ENCODE measurements around the gene SMC1A.

The SMC1A gene

DNA sequence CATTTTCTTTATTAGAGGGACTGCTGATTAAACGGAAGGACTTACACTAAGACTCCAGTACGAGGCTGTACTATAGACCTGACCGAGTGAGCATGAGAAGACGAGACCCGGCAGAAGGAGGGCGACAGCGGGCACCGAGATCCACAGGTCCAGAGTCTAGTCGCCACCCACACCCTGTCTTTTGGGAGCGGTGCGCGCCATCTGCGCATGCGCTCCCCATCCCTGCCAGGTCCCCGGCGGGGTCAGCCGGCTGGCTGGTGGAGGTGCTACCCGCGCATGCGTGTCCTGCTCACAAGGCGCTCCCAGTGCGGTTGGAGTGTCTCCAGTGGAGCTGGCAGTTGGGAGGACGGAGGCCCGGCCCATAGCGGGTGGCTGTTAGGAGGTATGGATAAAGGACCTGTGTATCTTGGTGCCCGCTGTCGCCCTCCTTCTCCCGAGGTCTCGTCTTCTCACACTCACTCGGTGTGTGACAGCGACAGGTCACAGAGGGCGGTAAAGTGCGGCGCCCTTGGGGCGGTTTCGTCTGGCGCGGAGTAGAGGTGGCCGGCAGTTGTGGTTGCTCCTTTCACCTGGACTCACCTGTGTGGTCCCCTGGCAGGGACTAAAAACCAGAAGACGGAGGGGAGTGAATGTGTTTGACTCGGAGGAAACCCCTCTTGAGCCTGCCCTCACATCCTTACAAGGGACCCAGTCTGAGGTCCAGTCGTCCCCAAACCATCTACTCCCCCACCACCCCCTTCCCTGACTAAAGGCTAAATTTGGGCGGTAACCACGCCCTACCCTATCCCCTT, 19.3 kb upstream of the SMC1A start:
- no peak for TF ChIP-seq ZFP3 (CRISPR knock-in tag; IDR thresholded peaks at IDR 0.05)
- TF ChIP-seq ISL1 (CRISPR knock-in tag; IDR thresholded peaks at IDR 0.05): no peak
- TF ChIP-seq, protein P1, sequence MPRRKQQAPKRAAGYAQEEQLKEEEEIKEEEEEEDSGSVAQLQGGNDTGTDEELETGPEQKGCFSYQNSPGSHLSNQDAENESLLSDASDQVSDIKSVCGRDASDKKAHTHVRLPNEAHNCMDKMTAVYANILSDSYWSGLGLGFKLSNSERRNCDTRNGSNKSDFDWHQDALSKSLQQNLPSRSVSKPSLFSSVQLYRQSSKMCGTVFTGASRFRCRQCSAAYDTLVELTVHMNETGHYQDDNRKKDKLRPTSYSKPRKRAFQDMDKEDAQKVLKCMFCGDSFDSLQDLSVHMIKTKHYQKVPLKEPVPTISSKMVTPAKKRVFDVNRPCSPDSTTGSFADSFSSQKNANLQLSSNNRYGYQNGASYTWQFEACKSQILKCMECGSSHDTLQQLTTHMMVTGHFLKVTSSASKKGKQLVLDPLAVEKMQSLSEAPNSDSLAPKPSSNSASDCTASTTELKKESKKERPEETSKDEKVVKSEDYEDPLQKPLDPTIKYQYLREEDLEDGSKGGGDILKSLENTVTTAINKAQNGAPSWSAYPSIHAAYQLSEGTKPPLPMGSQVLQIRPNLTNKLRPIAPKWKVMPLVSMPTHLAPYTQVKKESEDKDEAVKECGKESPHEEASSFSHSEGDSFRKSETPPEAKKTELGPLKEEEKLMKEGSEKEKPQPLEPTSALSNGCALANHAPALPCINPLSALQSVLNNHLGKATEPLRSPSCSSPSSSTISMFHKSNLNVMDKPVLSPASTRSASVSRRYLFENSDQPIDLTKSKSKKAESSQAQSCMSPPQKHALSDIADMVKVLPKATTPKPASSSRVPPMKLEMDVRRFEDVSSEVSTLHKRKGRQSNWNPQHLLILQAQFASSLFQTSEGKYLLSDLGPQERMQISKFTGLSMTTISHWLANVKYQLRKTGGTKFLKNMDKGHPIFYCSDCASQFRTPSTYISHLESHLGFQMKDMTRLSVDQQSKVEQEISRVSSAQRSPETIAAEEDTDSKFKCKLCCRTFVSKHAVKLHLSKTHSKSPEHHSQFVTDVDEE (CRISPR knock-in tag; IDR thresholded peaks at IDR 0.05): no peak
- no peak for TF ChIP-seq PPARA (CRISPR knock-in tag; IDR thresholded peaks at IDR 0.05; ENCODE audit: borderline replicate concordance)
- no peak for TF ChIP-seq ZFP30 (CRISPR knock-in tag; IDR thresholded peaks at IDR 0.05)
- ATAC-seq: peak; percentile 90

DNA sequence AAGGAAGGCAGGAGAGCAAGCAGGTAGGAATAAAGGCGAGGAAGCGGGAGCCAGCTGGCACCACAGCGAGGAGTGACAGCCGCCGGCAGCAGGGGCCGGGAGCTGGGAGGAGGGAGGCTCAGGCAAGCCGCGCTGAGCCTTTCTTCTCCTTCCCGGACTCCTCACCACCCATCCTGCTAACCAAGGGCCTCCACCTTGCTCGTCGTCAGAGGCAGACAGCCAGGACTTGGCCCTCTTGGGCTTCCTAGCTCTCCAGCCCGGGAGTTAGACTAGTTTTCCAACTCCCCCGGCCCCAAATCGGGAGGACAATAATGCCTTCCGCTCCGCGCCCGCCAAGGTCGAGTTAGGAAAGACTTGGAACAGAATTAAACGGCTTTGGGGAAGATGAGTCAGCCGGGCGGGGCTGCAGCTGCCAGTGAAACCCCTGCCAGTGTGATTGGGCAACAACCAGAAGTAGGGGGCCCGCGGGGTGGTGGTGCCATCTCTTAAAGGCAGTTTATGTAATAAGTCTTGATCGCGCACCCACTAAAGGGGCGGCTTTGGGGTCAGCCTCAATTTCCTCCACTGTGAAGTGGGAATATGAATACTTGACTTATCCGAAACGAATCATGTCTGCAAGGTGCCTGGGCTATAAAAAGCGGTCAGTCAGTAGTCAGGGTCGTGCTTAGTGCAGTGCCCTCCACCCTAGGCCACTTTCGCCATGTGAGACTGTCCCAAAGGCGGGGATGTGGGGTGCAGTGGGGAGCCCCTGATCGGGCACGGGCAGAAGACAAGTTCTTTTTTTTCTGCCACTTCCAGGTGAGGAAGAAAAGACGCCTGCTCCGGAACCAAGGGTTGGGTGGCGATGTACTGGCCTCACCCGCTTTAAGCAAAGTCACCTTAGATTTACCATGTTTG, 18.4 kb upstream of the SMC1A start:
- TF ChIP-seq ZNF70 (CRISPR knock-in tag; IDR thresholded peaks at IDR 0.05) (no peak), ARNTL (CRISPR knock-in tag; IDR thresholded peaks at IDR 0.05; ENCODE audit: borderline replicate concordance, low read depth) (no peak), TOX (CRISPR knock-in tag; IDR thresholded peaks at IDR 0.05; ENCODE audit: borderline replicate concordance) (no peak), ZFP3 (CRISPR knock-in tag; IDR thresholded peaks at IDR 0.05) (no peak)
- peak; percentile 26 for ATAC-seq

DNA sequence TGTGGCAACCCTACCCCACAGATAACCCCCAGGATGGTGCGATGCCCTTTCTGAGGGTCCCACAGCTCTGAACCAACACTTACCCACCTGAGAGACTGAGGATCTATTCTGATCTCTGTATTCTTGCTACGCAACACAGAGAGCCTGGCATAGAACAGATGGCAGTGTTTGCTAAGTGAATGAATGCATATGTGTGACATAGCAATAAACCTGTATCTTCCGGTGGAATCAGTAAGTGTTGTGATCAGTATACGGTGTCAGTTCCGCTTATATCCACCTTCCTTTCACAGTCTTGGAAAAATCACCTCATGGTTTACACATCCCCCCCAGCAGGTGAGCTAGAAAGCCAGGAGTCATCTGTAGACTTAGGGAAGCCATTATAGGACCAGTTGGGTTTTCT, 17.6 kb upstream of the SMC1A start:
- ATAC-seq: no peak

More for the DNA sequence above, 17.6 kb upstream of the SMC1A start:
- TF ChIP-seq TOX (CRISPR knock-in tag; IDR thresholded peaks at IDR 0.05; ENCODE audit: borderline replicate concordance) (no peak), ARNTL (CRISPR knock-in tag; IDR thresholded peaks at IDR 0.05; ENCODE audit: borderline replicate concordance, low read depth) (no peak), ESRRG (CRISPR knock-in tag; IDR thresholded peaks at IDR 0.05) (no peak), BACH2 (CRISPR knock-in tag; IDR thresholded peaks at IDR 0.05; ENCODE audit: borderline replicate concordance) (no peak), GLIS3 (CRISPR knock-in tag; IDR thresholded peaks at IDR 0.05) (no peak), PPARA (CRISPR knock-in tag; IDR thresholded peaks at IDR 0.05; ENCODE audit: borderline replicate concordance) (no peak), OSR1 (CRISPR knock-in tag; IDR thresholded peaks at IDR 0.05) (no peak), SNAI2 (CRISPR knock-in tag; IDR thresholded peaks at IDR 0.05) (no peak), TCF4 (CRISPR knock-in tag; IDR thresholded peaks at IDR 0.05; ENCODE audit: borderline replicate concordance) (no peak), ZNF70 (CRISPR knock-in tag; IDR thresholded peaks at IDR 0.05) (no peak), CSDC2 (CRISPR knock-in tag; IDR thresholded peaks at IDR 0.05) (no peak), ZC3H10 (CRISPR knock-in tag; IDR thresholded peaks at IDR 0.05) (no peak), ZNF8 (CRISPR knock-in tag; IDR thresholded peaks at IDR 0.05) (no peak), ISL1 (CRISPR knock-in tag; IDR thresholded peaks at IDR 0.05) (no peak), ZNF565 (CRISPR knock-in tag; conservative IDR thresholded peaks at IDR 0.05; ENCODE audit: low read depth) (no peak), ZFP3 (CRISPR knock-in tag; IDR thresholded peaks at IDR 0.05) (no peak)
- TF ChIP-seq, protein P2, sequence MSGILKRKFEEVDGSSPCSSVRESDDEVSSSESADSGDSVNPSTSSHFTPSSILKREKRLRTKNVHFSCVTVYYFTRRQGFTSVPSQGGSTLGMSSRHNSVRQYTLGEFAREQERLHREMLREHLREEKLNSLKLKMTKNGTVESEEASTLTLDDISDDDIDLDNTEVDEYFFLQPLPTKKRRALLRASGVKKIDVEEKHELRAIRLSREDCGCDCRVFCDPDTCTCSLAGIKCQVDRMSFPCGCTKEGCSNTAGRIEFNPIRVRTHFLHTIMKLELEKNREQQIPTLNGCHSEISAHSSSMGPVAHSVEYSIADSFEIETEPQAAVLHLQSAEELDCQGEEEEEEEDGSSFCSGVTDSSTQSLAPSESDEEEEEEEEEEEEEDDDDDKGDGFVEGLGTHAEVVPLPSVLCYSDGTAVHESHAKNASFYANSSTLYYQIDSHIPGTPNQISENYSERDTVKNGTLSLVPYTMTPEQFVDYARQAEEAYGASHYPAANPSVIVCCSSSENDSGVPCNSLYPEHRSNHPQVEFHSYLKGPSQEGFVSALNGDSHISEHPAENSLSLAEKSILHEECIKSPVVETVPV (CRISPR knock-in tag; IDR thresholded peaks at IDR 0.05): no peak
- TF ChIP-seq, protein P3, sequence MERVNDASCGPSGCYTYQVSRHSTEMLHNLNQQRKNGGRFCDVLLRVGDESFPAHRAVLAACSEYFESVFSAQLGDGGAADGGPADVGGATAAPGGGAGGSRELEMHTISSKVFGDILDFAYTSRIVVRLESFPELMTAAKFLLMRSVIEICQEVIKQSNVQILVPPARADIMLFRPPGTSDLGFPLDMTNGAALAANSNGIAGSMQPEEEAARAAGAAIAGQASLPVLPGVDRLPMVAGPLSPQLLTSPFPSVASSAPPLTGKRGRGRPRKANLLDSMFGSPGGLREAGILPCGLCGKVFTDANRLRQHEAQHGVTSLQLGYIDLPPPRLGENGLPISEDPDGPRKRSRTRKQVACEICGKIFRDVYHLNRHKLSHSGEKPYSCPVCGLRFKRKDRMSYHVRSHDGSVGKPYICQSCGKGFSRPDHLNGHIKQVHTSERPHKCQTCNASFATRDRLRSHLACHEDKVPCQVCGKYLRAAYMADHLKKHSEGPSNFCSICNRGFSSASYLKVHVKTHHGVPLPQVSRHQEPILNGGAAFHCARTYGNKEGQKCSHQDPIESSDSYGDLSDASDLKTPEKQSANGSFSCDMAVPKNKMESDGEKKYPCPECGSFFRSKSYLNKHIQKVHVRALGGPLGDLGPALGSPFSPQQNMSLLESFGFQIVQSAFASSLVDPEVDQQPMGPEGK (CRISPR knock-in tag; IDR thresholded peaks at IDR 0.05; ENCODE audit: borderline replicate concordance): no peak
- TF ChIP-seq, protein P1 (CRISPR knock-in tag; IDR thresholded peaks at IDR 0.05): no peak
- TF ChIP-seq, protein P4, sequence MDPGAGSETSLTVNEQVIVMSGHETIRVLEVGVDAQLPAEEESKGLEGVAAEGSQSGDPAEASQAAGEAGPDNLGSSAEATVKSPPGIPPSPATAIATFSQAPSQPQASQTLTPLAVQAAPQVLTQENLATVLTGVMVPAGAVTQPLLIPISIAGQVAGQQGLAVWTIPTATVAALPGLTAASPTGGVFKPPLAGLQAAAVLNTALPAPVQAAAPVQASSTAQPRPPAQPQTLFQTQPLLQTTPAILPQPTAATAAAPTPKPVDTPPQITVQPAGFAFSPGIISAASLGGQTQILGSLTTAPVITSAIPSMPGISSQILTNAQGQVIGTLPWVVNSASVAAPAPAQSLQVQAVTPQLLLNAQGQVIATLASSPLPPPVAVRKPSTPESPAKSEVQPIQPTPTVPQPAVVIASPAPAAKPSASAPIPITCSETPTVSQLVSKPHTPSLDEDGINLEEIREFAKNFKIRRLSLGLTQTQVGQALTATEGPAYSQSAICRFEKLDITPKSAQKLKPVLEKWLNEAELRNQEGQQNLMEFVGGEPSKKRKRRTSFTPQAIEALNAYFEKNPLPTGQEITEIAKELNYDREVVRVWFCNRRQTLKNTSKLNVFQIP (CRISPR knock-in tag; IDR thresholded peaks at IDR 0.05; ENCODE audit: borderline replicate concordance, low read depth): no peak

Data from SK-N-SH treated with all-trans-retinoic acid at 6 μM for 48 hours (cell line).